Fibroblast of the aortic adventitia (primary cell): ENCODE results near the gene DTD1. TPM values are rescaled to one million over a fixed set of nuclear protein-coding genes. Genes with fewer than 3 reads are reported as not detected.
"Not testable (repeated sequence)": the region's sequence is repeated elsewhere in the genome, so short reads cannot be mapped to it uniquely, and the experiment has no call there.

Experiments
- DNase-seq: peaks from one replicate; pipeline ENCODE4 v3.0.0-alpha.2; 2010; ENCODE audit warnings: low read depth
- H3K4me3 ChIP-seq: 2 replicates; pipeline ENCODE4 v1.5.1; 2011; ENCODE audit warnings: low read depth, mild to moderate bottlenecking, control low read depth, low read length, moderate library complexity
- total RNA-seq: library from RNA; depleted of rRNA; stranded (reverse); fragments of >200 nt; gene quantifications from 2 replicates; pipeline ENCODE4 v1.2.3, GENCODE V29; 2012; ENCODE audit warnings: low replicate concordance
- TF ChIP-seq, protein P1 (sequence below): IDR thresholded peaks from 2 replicates; pipeline ENCODE4 v1.5.1; 2011; ENCODE audit warnings: mild to moderate bottlenecking, low read length, control low read depth, inconsistent platforms; ENCODE audit not compliant: insufficient read depth

The DTD1 gene
- total RNA-seq, 1 donor, result 69.8 TPM

DNA sequence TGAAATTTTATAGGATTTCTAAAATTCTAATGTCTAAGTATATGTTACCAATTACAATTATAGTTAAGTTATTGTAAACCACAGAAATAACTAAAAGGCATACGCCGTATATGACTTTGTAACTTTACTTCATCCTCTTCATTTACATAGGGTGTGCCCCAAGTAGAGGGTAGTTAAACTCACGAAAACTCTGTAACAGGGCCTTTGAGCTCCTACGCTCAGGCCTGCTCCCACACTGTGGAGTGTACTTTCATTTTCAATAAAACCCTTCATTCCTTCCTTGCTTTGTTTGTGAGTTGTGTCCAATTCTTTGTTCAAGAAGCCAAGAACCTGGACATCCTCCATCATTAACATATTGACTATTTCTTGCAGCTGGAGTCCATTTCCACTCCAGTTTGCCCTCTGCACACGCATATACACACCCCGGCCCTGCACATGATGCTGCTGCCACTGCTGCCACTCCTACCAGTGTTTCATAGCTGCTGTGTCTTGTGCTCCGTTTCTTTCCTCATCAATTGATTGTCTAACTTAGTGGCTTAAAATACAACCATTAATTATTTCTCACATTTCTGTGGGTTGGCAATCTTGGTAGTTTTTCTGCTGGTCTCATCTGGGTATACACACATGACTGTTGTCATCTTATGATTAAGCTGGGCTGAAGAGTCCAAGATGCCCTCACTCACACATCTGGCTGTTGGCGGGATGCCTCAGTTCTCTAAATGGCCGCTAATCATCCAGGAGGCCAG lies 192.7 kb downstream of the DTD1 start:
- no peak for DNase-seq
- TF ChIP-seq, protein P1, sequence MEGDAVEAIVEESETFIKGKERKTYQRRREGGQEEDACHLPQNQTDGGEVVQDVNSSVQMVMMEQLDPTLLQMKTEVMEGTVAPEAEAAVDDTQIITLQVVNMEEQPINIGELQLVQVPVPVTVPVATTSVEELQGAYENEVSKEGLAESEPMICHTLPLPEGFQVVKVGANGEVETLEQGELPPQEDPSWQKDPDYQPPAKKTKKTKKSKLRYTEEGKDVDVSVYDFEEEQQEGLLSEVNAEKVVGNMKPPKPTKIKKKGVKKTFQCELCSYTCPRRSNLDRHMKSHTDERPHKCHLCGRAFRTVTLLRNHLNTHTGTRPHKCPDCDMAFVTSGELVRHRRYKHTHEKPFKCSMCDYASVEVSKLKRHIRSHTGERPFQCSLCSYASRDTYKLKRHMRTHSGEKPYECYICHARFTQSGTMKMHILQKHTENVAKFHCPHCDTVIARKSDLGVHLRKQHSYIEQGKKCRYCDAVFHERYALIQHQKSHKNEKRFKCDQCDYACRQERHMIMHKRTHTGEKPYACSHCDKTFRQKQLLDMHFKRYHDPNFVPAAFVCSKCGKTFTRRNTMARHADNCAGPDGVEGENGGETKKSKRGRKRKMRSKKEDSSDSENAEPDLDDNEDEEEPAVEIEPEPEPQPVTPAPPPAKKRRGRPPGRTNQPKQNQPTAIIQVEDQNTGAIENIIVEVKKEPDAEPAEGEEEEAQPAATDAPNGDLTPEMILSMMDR, result no peak
- H3K4me3 ChIP-seq, result no peak overlapping the region

DNA sequence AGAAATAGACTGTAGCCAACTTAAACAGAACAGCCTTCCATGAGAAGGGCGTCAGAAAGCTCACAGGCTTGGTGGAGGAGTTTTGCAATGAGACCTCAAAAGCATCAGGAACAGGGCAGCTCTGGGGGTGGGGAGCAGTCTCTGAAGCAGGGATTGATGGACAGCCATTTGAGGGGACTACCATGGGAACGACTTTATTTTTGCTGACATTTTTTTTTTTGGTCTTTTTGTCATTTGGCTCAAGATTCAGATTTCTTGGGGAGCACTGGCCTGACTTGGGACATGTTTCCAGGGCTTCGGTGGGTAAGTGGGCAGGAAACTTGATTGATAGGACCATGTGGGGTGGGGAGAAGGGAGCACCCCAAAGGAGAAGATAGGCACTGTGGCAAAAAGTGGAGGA lies 193.7 kb downstream of the DTD1 start:
- no peak overlapping the region for H3K4me3 ChIP-seq
- no peak for DNase-seq
- TF ChIP-seq, protein P1, result no peak

DNA sequence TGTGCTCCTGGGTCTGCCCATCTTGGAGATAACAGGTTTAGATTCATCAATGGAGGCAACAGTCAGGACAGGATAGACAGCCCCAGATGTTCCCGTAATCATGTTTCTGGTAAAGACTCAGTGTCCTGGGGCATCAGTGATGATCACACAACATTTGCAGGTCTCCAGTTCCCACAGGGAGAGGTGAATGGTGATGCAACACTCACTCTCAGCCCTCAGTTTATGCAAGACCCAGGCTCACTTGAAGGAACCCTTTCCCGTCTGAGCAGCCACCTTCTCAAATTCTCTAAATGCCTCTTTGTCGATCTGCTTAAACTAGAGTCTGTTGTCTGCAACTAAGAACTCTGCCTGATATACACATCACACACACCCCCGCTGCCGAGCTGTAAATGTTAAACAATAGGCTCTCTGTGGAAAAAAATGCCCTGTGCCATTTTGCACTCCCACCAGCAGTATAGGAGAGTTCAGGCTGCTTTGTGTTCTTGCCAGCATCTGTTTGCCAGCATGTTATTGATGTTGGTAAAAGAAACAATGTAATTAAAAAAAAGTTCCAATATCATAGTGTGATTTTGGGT lies 195.6 kb downstream of the DTD1 start:
- no peak for DNase-seq
- no peak overlapping the region for H3K4me3 ChIP-seq
- TF ChIP-seq, protein P1, result no peak

DNA sequence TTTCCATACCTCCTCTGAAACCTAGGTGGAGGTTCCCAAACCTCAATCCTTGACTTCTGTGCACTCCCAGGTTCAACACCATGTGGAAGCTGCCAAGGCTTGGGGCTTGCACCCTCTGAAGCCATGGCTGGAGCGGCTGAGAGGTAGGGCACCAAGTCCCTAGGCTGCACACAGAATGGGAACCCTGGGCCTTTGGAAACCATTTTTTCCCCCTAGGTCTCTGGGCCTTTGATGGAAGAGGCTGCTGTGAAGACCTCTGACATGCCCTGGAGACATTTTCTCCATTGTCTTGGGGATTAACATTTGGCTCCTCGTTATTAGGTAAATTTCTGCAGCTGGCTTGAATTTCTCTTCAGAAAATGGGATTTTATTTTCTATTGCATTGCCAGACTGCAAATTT lies 199.2 kb downstream of the DTD1 start:
- not testable (repeated sequence) for H3K4me3 ChIP-seq, DNase-seq

DNA sequence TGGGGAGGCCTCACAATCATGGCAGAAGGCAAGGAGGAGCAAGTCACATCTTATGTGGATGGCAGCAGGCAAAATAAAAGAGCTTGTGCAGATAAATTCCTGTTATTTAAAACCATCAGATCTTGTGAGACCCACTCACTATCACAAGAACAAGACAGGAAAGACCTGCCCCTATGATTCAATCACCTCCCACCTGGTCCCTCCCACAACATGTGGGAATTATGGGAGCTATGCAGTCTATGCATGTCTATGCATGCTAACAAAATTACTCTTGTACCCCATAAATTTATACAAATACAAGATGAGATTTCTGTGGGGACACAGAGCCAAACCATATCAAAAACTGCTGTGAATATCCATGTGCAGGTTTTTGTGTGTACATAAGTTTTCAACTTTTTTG lies 200.2 kb downstream of the DTD1 start:
- no peak for DNase-seq
- TF ChIP-seq, protein P1, result no peak
- H3K4me3 ChIP-seq, result no peak overlapping the region

DNA sequence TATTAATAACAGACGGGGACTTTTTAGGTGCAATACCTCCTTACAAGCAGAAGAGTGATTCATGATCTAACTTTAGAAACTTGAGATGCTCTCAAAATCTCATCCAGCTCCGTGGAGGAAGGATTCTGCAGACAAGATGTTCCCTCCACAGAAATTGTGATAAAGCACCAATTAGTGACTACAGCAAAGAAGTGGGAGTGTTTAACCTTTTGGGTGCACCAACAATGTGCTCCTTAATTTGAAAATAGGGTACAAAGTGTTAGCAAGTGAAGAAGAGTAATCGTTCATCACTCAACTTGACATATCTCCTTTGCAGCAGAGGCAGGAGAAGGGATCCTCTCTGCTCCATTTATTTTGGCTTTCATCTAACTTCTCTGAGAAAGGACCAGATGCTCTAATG lies 202.9 kb downstream of the DTD1 start:
- TF ChIP-seq, protein P1, result no peak
- no peak for DNase-seq
- H3K4me3 ChIP-seq, result no peak overlapping the region

DNA sequence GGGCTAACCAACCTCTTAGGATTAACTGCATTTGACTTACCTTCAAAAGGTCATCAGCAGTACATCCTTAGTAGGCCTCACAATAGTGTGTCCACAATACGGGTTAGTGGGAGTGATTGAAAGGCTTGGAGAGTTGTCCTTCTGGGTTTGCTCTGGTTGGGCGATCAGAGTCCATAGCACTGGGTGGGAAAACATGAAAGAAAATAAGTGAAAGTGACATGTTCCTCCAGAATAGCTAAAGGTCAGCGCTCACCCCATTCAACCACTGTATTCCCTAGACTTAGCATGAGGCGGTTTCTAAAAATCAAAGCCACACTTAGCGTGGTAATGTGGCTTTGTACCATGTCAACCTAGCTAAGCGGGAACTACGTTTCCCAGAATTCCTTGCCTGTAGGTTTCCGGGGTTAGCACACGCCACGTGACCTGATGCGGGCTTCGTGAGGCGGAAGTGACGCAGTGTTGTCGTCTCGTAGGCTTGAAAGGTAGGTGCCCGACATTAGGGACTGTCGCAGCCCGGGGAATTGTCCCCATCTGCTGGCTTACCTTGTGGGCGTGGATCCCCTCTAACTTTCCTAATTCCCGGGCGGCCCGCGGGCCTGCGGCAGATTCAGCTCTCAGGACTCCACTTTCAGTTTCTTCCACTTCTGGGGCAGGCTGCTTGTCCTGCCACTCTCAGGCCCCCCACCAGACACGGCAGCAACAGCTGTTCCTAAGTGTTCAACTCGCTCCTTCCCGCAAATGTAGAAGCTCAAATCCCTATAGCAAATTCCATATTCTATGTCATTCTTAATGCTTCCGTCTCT lies 206.0 kb downstream of the DTD1 start:
- peak; percentile 90 for DNase-seq
- TF ChIP-seq, protein P1, result no peak

More for the DNA sequence above, 206.0 kb downstream of the DTD1 start:
- H3K4me3 ChIP-seq, result peak overlapping the region; percentile 85
